Smooth muscle cell (in vitro differentiated cells): ENCODE measurements around the gene MED12L. TPM values are rescaled to one million over a fixed set of nuclear protein-coding genes. Genes with fewer than 3 reads are reported as not detected.
A peak's percentile ranks its signal among the peaks of the same experiment; 100 is the strongest.

Experiments
- DNase-seq: peaks from one replicate; lab custom pipeline; 2025; ENCODE audit not compliant: unreplicated experiment; lab: John Stamatoyannopoulos, UW
- H2AFZ ChIP-seq: fragments of 200-600 bp; sonication (generic); 2 replicates; pipeline ENCODE4 v1.6.0; 2016; ENCODE audit warnings: antibody characterized with exemption, low read depth, mild to moderate bottlenecking
- H3F3A ChIP-seq: fragments of 200-600 bp; sonication (generic); 2 replicates; pipeline ENCODE4 v1.6.0; 2017; ENCODE audit warnings: antibody characterized with exemption, low read depth
- H3K27ac ChIP-seq: fragments of 200-600 bp; sonication (generic); 2 replicates; pipeline ENCODE4 v1.5.1; 2016; ENCODE audit warnings: low read depth, mild to moderate bottlenecking
- H3K27me3 ChIP-seq: fragments of 200-600 bp; sonication (generic); 2 replicates; pipeline ENCODE4 v1.6.1; 2016; ENCODE audit warnings: low read depth, mild to moderate bottlenecking
- H3K36me3 ChIP-seq: fragments of 200-600 bp; sonication (generic); 2 replicates; pipeline ENCODE4 v1.5.1; 2016; ENCODE audit warnings: low read depth
- H3K4me1 ChIP-seq: fragments of 200-600 bp; sonication (generic); 2 replicates; pipeline ENCODE4 v1.5.1; 2016; ENCODE audit warnings: low read depth
- H3K4me2 ChIP-seq: fragments of 200-600 bp; sonication (generic); 2 replicates; pipeline ENCODE4 v1.6.0; 2016; ENCODE audit warnings: mild to moderate bottlenecking
- H3K4me3 ChIP-seq: fragments of 200-600 bp; sonication (generic); 2 replicates; pipeline ENCODE4 v1.5.1; 2016; ENCODE audit warnings: mild to moderate bottlenecking
- H3K79me2 ChIP-seq: fragments of 200-600 bp; sonication (generic); 2 replicates; pipeline ENCODE4 v1.6.0; 2016; ENCODE audit warnings: low read depth, mild to moderate bottlenecking
- H3K9ac ChIP-seq: fragments of 200-600 bp; sonication (generic); 2 replicates; pipeline ENCODE4 v1.6.0; 2016; ENCODE audit warnings: low read depth
- H3K9me3 ChIP-seq: fragments of 200-600 bp; sonication (generic); replicated peaks from 2 replicates; pipeline ENCODE4 v1.5.1; 2016; ENCODE audit warnings: low read depth
- H4K20me1 ChIP-seq: fragments of 200-600 bp; sonication (generic); 2 replicates; pipeline ENCODE4 v1.6.0; 2016; ENCODE audit warnings: low read depth
- WGBS: methylation state at CpG from one replicate; pipeline ENCODE4 v1.1.7; 2016; ENCODE audit warnings: low lambda C conversion rate; 5-methylcytosine and 5-hydroxymethylcytosine counted together
- polyA plus RNA-seq: library from polyadenylated mRNA; unstranded; fragments of >200 nt; fragmentation: Nextera tagmentation; extraction: Ambion mirVana; gene quantifications from 2 replicates; pipeline ENCODE4 v1.2.1, GENCODE V29; 2016
- total RNA-seq: library from RNA; depleted of rRNA; stranded (reverse); fragments of >200 nt; gene quantifications from 2 replicates; pipeline ENCODE4 v1.2.3, GENCODE V29; 2014
- TF ChIP-seq, protein P1 (sequence below): fragments of 200-600 bp; sonication (generic); IDR thresholded peaks from 2 replicates; pipeline ENCODE4 v1.5.1; 2017; ENCODE audit warnings: borderline replicate concordance, mild to moderate bottlenecking, antibody characterized with exemption; ENCODE audit not compliant: insufficient read depth, poor library complexity, severe bottlenecking

The MED12L gene
- total and polyA plus RNA-seq, 2 experiments from 2014 or later = 0.26 to 1.5 TPM

DNA sequence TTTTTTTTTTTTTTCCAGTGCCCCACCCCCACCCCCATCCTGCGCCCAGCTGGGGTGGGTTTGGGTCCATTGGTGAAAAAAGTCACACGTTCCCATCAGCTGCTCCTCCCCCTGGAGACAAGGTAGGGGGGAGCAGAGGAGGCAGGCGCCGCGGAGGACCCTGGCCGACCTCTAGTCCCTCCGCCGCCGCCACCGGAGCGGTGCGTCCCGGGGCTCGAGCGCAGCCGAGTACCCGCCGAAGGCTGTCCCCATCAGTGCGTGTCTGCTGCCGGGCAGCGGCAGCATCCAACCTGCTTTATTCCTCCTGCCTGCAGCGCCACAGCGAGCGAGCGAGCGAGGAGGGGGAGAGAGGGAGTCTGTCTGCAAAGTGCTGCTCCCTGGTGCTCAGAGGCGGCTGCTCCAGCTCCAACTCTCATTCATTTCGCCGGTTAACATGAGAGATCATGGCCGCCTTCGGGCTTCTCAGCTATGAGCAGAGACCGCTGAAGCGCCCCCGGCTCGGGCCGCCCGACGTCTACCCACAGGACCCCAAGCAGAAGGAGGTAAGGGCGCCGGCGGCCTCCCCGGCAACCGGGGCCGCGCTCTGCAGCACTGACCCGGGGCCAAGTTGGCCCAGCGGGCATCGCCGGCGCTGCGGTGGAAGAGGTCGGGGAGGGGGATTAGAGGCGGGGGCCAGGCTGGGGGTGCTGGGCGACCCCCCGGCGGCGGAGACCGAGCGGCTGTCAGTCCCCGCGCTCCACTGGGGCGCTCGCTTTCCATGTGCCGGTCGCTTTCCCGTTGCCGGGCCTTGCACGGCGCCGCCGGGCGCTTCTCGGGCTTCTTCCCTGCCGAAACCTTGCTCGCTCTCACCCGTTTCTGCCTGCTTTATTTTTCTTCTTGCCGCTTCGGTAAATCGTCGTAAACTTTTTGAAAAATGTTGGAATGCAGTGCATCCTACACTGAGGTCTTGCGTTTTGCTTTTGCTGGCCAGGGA is 1.3 kb downstream of the MED12L start:
- H3K79me2 ChIP-seq = no peaks in the 10 kb centered on the region
- H3K9me3 ChIP-seq = no peaks in the 10 kb centered on the region
- peak overlapping the region; percentile 87 for H3K4me3 ChIP-seq
- no peak overlapping the region for H3K27ac ChIP-seq
- WGBS = 1% methylated on average over 79 of the region's 81 CpGs
- H3K4me2 ChIP-seq = peak overlapping the region; percentile 94
- peak overlapping the region; percentile 87 for H2AFZ ChIP-seq
- H4K20me1 ChIP-seq = no peaks in the 10 kb centered on the region
- no peaks in the 10 kb centered on the region for H3F3A ChIP-seq
- H3K4me1 ChIP-seq = peaks cover 4% of the 10 kb centered on the region
- H3K27me3 ChIP-seq = peaks cover 44% of the 10 kb centered on the region
- TF ChIP-seq, protein P1, sequence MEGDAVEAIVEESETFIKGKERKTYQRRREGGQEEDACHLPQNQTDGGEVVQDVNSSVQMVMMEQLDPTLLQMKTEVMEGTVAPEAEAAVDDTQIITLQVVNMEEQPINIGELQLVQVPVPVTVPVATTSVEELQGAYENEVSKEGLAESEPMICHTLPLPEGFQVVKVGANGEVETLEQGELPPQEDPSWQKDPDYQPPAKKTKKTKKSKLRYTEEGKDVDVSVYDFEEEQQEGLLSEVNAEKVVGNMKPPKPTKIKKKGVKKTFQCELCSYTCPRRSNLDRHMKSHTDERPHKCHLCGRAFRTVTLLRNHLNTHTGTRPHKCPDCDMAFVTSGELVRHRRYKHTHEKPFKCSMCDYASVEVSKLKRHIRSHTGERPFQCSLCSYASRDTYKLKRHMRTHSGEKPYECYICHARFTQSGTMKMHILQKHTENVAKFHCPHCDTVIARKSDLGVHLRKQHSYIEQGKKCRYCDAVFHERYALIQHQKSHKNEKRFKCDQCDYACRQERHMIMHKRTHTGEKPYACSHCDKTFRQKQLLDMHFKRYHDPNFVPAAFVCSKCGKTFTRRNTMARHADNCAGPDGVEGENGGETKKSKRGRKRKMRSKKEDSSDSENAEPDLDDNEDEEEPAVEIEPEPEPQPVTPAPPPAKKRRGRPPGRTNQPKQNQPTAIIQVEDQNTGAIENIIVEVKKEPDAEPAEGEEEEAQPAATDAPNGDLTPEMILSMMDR = peak; percentile 35
- peak; percentile 36 for DNase-seq
- H3K36me3 ChIP-seq = no peaks in the 10 kb centered on the region
- no peak overlapping the region for H3K9ac ChIP-seq

- Histone ChIP-seq H3K9ac (no peak overlapping the region), H3K27me3 (peaks cover 35% of the 10 kb centered on the region), H3K27ac (no peak overlapping the region), H3F3A (no peaks in the 10 kb centered on the region), H3K79me2 (no peaks in the 10 kb centered on the region), H3K36me3 (no peaks in the 10 kb centered on the region), H2AFZ (no peak overlapping the region), H3K4me3 (peak overlapping the region; percentile 87), H3K9me3 (no peaks in the 10 kb centered on the region), H3K4me1 (peaks cover 4% of the 10 kb centered on the region), H3K4me2 (peak overlapping the region; percentile 94), H4K20me1 (no peaks in the 10 kb centered on the region)
- TF ChIP-seq, protein P1 = no peak
- 49% methylated on average over 2 of the region's 2 CpGs for WGBS
- DNase-seq = no peak
Measured at GRCh38 chr3:151087648-151088047, 2.2 kb downstream of the MED12L start.

DNA sequence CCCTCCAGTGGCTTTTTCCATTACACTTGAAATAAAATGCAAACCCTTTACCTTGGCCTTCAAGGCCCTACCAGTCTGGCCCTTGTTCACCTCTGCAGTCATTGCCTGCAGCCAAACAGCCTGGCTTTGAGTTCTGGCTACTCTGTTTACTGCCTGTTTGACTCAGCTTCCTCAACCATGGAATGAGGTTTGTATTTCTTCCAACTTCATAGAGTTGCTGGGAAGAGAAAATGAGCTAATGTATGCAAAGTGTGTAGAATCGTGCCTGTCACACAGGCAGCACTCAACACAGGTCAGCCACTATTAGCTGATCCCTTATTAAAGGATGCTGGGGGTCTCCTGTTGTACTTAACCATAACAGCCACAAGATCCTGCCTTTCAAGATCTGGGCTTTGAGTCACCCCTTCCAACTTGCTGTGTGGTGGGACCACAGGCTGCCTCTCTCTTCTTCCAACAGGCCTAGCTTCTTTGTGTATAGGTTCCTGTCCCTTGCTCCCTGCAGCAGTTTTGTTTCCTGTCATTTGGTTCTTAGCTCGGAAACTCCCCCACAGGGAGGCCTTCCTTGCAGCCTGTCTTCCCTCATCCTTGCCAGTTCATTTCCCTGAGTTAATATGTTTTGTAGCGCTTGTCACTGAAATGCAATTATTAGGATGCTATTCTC is 6.4 kb downstream of the MED12L start:
- H3K27me3 ChIP-seq = peaks cover 9% of the 10 kb centered on the region
- no peak for DNase-seq
- H3K4me1 ChIP-seq = no peaks in the 10 kb centered on the region
- WGBS = 78% methylated on average over 3 of the region's 3 CpGs
- no peak overlapping the region for H3K27ac ChIP-seq
- no peaks in the 10 kb centered on the region for H3K9me3 ChIP-seq
- H3K36me3 ChIP-seq = no peaks in the 10 kb centered on the region
- H3F3A ChIP-seq = no peaks in the 10 kb centered on the region
- no peaks in the 10 kb centered on the region for H4K20me1 ChIP-seq
- H3K4me2 ChIP-seq = no peak overlapping the region
- TF ChIP-seq, protein P1 = no peak
- no peaks in the 10 kb centered on the region for H3K79me2 ChIP-seq
- H3K9ac ChIP-seq = no peak overlapping the region
- H2AFZ ChIP-seq = no peak overlapping the region
- no peak overlapping the region for H3K4me3 ChIP-seq
